Measurements from ENCODE around the gene EHBP1.
"Not testable (repeated sequence)": the region's sequence is repeated elsewhere in the genome, so short reads cannot be mapped to it uniquely, and the experiment has no call there.

The EHBP1 gene

GRCh38 chr2:63054841-63055225 is 349.3 kb downstream of the EHBP1 start:
- no peak for DNase-seq

DNA sequence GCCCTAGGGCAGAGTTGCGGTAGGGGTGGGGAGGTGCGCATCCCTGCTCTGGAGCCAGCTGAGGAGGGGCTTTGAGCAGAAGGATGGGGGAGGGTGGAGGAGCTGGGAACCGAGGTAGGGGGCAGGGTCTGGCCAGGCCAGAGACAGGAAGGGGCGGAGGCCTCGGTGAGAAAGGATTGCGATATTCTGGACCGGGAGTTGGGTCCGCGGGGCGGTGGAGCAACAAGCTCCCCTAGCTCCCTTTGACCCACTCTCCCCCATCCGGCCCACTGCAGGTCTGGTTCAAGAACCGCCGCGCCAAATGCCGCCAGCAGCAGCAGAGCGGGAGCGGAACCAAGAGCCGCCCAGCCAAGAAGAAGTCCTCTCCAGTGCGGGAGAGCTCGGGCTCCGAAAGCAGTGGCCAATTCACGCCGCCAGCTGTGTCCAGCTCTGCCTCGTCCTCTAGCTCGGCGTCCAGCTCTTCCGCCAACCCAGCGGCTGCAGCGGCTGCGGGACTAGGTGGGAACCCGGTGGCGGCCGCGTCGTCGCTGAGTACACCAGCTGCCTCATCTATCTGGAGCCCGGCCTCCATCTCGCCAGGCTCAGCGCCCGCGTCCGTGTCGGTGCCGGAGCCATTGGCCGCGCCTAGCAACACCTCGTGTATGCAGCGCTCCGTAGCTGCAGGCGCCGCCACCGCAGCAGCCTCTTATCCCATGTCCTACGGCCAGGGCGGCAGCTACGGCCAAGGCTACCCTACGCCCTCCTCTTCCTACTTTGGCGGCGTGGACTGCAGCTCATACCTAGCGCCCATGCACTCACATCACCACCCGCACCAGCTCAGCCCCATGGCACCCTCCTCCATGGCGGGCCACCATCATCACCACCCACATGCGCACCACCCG is 350.0 kb downstream of the EHBP1 start:
- no peak for DNase-seq

DNA sequence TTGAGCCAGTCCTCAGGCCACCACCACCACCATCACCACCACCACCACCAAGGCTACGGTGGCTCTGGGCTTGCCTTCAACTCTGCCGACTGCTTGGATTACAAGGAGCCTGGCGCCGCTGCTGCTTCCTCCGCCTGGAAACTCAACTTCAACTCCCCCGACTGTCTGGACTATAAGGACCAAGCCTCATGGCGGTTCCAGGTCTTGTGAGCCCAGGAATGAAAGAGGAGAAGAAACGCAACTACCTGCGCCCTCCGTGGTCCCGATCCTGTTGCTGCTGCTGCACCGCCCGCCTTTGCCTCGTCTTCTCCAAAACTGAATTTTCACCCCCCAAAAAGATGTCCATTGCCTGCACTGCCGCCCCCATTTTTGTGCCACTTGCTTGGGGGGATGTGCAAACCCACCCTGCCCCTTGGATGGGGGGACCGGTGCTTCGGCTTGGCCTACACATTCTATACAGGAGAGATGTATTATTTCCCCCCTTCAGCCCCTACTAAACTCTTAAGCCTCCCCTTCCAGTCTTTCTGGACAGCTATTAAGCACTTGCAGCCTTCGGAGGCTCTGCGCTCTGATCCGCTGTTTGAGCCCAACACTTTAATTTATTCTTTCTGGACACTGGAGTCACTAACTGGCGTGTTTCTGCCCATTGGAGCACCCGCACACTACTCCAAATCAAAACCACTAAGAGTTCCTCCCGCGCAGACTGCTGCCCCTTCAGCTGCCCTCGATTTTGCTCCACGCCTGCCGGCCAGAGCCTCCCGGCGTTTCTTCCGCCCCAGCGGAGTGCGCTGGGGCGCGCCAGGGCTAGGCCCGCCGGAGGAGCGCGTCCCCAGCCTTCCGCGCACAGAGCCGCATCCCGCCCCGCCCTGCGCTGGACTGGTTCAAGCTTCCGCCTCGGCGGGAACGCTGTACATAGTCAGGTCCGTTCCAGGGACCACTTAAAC is 350.9 kb downstream of the EHBP1 start:
- DNase-seq: no peak

- DNase-seq: no peak
Measured at GRCh38 chr2:63057249-63058143, 352.0 kb downstream of the EHBP1 start.

GRCh38 chr2:63058144-63058920 is 352.8 kb downstream of the EHBP1 start:
- DNase-seq: no peak

- no peak for DNase-seq
Measured at GRCh38 chr2:63058921-63059792, 353.6 kb downstream of the EHBP1 start.

DNA sequence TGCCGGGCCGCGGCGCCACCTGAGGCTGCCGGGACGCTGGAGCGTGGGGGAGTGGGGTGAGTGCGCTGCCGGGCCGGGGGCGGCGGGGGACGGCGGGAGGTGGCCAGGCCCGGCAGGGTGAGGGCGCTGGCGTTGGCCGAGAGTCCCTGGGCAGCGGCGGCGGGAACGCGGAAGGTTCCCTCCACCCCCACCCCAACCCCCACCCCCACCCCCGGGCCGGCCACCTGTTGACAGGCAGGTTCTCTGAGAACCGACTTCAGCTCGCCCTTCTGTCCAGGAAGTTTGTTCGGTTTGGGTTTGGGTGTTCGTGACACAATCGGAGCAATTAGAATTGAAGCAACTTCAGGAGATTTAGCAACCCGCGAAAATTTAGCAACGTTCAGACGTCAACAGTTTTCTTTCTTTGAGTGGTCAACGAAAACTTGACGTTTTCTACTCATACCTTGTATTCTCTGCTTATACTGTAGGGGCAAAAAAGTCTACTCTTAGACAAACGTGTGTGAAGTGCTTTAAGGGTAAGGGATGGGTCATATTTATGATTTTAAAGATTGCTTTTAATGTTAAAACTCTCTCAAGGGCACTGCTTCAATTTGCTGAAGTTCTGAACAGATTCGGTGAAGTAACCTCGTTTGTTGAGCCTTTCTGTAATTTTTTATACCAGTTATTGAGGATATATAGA is 354.4 kb downstream of the EHBP1 start:
- DNase-seq: no peak

DNA sequence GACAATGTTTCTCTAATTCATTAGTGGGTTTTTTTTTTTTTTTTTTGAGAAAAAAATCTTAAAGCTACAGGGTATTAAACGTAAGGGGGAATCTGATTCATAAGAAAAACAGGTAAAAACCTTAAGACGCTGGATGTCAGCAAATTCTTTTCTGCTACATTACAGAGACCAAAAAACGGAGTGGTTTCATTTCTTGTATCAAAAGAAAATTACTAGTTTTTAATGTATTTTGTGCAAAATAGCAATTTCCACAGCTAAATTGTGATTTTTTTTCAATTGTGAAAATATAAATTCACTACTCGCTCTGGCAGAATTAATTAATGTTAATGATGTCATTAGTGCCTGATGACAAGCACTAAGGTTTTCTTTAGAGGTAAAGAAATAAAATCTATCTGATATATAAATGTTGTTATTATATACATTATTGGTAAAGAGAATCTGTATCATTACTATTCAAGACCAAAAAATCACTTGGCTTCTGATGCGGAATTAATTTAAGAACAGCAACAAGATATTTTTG is 355.0 kb downstream of the EHBP1 start:
- DNase-seq: no peak

GRCh38 chr2:63064197-63064596 is 358.7 kb downstream of the EHBP1 start:
- DNase-seq: no peak

DNA sequence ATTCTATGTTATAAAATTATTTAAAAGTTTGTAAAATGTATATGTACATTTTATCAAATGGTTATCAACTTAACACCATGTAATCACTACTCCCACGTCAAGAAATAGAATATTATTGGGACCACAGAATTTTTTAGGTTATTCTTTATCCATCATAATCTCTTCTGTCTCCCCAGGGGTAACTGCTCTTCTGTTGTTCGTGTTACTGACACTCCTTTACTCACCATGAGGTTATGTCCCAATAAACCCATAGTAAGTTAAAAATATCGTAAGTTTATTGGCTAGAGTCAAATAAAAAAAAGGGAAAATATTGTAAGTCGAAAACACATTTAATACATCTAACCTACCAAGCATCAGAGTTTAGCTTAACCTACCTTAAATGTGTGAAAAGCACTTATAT is 359.1 kb downstream of the EHBP1 start:
- no peak for DNase-seq

GRCh38 chr2:63066265-63066664 is 360.8 kb downstream of the EHBP1 start:
- DNase-seq: no peak

DNA sequence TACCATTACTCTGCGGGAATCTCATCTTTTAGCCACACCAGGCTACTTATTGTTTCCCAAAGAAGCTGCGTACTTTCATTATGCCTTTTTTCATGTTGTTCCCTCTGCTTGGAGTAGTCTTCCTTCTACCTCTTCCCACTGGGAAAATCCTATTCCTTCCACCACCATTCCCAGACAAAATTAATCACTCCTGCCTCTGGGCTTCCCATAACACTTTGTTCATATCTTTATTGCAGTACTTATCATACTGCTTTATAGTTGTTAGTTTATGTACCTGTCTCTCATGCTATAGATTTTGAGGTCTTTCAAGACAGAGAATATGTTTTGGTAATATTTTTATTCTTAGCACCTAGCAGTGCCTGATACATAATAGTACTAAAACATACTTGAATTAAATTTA is 361.3 kb downstream of the EHBP1 start:
- no peak for DNase-seq

GRCh38 chr2:63071664-63072063 is 366.2 kb downstream of the EHBP1 start:
- no peak for DNase-seq

- DNase-seq: no peak
Measured at GRCh38 chr2:63073994-63074393, 368.5 kb downstream of the EHBP1 start.

DNA sequence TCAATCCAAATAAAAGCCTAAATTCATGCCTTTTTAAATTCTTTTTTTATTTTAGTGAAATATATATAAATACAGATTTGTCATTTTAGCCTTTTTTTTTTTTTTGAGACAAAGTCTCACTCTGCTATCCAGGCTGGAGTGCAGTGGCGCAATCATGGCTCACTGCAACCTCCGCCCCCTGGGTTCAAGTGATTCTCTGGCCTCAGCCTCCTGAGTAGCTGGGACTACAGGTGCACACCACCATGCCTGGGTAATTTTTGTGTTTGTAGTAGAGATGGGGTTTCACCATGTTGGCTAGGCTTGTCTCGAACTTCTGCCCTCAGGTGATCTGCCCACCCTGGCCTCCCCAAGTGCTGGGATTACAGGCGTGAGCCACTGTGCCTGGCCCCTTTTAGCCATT is 368.9 kb downstream of the EHBP1 start:
- not testable (repeated sequence) for DNase-seq

DNA sequence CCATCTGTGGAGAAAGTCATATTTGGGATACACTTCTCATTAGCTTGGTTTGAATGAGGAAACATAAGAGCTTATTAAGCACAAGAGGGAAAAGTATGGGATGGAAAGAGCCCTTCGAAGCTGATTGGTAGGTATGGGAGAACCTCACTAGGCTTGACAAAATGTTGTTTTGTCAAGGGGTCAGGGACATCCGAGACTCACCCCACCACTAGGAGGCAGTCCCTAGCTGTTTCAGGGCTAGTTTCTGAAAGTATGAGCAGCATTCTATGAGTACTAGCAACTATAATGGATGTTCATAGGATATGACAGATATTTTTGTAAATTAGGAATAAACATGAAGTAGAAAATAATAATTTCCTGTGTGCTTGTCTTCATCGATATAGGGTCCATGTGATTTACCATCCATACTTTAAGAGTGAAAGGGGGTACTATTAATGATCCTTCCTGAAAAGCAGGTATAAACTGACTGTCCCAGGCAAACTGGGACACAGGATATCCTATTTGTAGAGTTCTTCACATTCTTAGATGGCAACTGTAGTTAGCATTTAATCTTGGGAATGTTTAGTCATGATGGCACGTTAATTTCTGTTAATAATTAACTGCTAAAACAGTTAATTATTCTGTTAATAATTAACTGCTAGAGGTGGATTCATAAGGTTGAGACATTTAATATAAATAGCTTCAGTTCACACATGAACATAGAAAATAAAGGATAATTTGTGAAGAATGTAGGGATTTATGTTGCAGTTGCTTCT is 373.5 kb downstream of the EHBP1 start:
- no peak for DNase-seq

DNA sequence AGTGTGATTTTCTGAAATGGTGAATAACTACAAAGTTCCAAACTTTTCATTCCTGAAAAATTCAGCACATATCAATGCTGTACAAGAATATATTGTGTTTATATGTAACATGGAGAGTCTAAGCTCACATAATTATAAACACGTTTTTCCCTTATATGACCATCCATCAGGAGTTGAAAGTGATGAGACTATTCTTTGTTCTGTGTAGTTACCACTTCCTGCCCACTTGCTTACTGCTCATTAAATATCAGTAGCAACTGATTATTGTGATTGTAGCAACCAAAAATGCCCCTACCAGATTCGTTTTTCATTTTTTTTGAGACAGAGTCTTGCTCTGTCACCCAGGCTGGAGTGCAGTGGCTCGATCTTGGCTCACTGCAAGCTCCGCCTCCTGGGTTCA is 375.9 kb downstream of the EHBP1 start:
- DNase-seq: no peak

GRCh38 chr2:63086687-63087086 is 381.2 kb downstream of the EHBP1 start:
- no peak for DNase-seq

DNA sequence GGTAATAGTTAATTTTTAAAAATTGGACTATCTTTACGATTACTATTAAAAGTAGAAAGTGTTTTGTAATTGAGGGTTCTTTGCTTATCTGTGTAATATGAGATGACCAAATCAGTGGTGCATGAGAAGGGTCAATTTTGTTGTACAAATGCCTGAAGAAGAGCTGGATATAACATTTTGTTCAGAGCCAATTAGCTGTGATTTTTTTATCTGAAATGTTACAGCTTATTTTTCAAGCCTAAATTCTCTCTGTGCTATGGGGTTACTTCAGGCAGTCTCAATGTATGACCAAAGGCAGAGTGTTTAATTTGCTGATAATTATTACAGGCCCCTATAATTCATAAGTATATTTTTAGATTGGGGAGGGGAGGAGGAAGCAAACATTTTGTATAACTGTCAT is 386.9 kb downstream of the EHBP1 start:
- DNase-seq: no peak

All from activated CD4-positive, CD25-positive, alpha-beta regulatory T cell treated with anti-CD3 and anti-CD28 coated beads, Interleukin-2, amount 50 U/mL, for 72 hours (primary cell).